NCI-H2107 (cell line): Measurements from ENCODE around the gene VPS18.

Experiments
- DNase-seq: peaks from one replicate; lab custom pipeline; 2025; lab: John Stamatoyannopoulos, UW

Gene VPS18

DNA sequence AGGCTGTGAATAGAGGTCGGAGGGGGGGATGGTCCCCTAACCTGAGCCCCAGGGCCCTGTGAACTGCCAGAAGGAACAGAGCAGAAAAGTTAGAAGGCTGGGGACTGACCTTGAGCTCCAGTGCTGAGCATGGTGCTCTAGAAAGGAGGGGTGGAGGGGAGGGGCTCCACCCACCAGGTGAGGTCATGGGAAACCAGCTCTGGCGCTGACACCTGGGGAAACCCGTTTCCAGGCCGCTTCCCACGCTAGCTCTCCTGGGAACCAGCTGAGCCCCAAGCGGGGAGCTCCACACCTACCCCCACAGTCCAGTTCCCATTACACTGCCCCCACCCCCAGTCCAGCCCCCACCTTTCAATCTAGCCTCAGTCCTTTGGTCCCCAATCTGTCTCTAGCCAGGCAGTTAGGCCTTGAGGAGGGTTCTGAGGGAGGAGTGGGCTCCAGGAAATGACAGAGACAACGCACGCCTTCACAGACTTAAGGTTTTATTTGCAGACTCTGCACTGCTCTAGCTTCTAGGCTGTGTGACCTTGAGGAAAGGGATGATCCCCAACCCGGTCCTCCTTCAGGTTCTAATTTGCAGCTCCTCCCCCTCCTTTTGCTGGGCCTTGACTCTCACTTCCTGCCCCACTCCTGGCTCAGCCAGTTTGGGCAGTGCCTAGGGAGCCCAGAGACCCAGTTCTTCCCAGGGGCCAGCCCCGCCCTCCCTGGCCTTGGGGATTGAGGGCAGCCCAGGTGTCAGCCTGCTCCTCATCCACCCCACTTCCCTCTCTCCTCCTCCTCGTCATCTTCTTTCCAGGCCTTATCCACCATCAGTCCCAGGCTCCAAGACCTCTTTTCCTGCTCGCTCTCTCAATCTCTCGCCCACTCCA is 22.3 kb upstream of the VPS18 start:
- no peak for DNase-seq

- DNase-seq, result no peak
These were observed 21.2 kb upstream of the VPS18 start for GRCh38 chr15:40872791-40873693.

DNA sequence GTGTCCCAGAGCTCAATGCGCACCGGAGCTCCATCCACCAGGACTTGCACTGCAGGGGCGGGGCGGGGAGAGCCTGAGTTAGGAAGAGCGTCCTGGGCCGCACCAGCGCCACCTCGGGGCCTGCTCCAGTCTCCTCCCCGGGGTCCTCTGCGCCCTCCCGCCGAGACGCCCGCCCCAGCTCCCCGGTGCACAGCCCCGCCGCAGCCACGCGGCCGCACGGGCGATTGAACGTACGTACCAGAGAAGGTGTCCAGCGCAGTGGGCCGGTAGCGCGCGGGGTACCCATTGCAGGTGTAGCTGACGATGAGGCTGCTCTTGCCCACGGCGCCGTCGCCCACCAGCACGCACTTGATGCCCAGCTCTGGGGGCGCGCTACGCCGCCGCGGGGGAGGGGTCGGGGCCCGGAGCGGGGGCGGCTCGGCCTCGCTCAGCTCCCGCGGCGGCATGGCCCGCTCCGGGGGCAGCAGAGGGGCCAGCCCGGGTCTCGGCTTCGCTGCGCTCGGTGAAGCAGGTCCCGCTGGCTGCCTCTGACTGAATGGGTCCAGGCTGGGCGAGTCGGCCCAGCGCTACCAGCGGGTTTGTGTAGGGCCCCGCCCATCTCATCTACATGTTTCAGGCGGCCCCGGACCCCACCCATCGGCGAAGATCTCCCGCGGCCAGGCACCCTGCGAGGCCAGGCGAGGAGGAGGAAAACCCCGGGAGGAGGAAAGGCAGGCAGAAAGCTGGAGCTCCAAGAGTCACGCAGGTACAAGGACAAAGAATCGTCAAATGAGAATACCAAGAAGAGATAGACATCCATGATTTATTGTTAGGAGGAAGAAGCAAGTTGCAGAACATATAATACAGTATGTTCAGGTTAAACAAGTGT is 20.3 kb upstream of the VPS18 start, which contains the start of gene RHOV:
TSS of gene RHOV (minus strand) at position 541 of the 868 bp plus-strand sequence. CDS start at position 446, 95 bp downstream.
- no peak for DNase-seq

DNA sequence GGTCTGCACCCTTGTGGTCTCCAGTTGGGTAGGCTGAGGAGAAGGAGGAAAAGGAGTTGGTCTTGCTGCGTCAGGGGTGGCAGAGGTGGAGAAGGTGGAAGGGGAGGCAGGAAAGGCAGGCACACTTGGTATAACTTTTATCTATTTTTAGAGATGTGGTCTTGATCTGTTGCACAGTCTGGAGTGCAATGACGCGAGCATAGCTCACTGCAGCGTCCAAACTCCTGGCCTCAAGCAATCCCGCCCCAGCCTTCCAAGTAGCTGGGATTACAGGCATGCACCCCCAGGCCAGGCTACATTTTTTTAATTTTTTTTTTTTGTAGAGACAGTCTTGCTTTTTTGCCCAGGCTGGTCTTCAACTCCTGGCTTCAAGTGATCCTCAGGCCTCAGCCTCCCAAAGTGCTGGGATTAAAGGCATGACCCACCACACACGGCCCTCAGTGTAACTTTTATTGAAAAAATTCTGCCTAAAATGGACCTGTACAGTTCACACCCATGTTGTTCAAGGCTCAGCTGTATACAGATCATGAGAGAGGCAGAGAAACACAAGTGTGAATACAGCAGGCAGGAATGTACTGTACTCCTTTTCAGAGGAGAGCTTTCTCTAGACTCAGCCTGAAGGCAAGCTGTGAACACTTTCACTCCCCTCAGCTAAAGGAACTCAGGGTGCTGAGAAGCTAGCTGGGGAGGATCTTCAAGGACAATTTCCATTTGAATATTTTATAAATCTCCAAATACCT is 18.1 kb upstream of the VPS18 start:
- DNase-seq, result no peak

DNA sequence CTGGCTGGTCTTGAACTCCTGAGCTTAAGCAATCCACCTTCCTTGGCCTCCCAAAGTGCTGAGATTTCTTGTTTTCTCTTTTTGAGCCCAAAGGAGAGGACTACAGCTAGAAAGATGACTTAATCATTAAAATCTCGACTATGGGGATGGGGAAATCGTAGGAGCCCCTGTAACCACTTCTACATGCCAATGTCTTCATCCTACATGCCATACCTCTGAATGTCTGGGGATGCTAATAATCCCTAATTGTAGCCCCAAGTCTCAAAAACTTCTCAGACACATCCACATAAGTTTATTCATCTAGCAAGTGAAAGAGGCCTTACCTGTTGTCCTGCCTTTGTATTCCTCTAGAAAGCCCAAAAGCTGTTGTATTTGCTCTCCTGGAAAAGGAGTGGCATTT is 16.6 kb upstream of the VPS18 start:
- no peak for DNase-seq

DNA sequence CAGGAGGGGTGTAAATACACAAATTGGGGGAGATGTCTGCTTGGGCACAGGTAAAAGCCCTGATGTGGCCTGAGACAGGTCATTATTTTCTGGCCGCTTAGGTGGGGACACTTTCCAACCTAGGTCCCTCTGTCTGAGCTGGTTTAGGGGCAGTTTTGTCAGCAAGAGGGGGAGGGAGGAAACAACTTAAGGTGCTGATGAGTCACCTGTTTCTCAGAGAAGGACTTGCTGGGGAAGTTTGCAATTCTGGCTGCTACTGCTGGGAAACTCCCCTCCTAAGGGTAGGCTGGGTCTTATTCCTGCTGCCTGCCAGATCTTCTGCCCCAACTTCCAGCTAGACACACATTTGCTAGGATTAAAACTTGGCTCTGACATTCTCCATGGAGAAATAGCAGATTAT is 15.5 kb upstream of the VPS18 start:
- DNase-seq, result no peak

GRCh38 chr15:40879609-40880008 is 14.6 kb upstream of the VPS18 start:
- DNase-seq, result no peak

- DNase-seq, result no peak
These were observed 12.9 kb upstream of the VPS18 start for GRCh38 chr15:40881351-40881750.

DNA sequence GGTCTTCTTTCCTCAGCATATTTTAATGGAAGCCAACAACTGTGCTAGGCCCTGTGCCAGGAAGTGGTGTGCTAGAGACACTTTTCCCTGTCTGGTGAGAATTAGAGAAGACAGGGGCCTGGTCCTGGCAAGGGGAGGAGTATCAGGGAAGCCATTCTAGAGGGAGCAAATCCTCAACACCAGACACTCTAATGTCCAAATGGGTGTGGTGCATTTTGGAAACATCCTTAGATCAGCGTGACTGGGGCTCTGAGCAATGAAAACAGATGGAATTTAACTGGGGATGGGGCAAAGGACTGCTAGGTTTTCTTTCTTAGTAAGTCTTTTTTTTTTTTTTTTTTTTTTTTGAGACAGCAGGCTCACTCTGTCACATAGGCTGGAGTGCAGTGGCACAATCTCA is 7.7 kb upstream of the VPS18 start:
- DNase-seq, result no peak

DNA sequence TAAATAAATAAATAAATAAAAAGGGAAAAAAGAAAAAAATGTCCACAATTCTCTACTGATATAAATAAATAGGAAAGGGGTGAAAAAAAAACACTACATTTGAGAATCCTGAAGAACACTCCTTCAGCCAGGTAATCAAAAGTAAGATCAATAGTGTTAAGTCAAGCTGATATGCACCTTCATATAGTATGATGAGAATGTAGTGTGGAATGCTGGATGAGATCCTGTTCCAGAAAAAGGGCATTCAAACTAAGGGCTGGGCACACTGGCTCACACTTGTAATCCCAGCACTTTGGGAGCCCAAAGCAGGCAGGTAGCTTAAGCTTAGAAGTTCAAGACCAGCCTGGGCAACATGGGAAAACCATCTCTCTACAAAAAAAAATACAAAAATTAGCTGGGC is 5.1 kb upstream of the VPS18 start:
- no peak for DNase-seq

DNA sequence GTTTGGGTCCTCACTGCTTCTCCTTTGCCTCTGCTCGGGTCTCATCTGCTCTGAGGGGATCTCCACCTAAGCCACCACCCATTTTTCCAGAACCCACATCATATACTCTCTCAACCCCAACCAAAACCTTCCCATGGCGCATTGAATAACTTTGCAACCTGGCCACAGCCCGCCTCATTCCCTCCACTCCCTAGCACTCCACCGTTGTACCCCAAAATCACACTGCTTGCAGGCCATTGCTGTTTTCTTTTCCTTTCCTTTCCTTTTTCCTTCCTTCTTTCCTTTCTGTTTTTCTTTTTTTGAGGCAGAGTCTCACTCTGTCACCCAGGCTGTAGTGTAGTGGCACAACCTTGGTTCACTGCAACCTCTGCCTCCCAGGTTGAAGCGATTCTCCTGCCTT is 3.1 kb upstream of the VPS18 start:
- DNase-seq, result no peak

DNA sequence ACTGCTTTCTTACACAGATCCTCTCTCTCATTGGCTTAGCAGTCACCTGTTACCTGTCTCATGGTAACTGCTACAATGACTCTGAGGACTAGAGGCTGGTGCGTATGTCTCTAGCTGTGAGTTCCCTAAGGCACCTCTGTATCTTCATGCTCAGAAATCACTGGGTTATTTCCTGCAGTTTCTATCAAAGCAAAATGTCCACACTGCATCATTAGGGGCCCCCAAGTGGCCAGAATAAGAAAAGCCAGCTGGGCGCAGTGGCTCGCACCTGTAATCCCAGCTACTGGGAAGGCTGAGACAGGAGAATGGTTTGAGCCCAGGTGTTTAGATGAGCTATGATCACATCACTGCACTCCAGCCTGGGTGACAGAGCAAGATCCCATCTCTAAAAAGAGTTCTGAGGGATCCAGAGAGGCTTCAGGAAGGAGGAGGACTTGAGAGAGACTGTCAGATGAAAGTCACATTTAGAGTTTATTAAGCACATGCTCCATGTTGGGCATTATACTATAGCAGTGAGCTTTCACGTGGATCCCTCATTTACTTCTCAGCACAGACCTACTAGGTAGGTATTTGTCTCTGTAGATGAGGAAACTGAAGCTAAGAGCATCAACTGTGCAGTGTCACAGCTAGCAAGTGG is 2.3 kb upstream of the VPS18 start:
- DNase-seq, result peak; percentile 30

DNA sequence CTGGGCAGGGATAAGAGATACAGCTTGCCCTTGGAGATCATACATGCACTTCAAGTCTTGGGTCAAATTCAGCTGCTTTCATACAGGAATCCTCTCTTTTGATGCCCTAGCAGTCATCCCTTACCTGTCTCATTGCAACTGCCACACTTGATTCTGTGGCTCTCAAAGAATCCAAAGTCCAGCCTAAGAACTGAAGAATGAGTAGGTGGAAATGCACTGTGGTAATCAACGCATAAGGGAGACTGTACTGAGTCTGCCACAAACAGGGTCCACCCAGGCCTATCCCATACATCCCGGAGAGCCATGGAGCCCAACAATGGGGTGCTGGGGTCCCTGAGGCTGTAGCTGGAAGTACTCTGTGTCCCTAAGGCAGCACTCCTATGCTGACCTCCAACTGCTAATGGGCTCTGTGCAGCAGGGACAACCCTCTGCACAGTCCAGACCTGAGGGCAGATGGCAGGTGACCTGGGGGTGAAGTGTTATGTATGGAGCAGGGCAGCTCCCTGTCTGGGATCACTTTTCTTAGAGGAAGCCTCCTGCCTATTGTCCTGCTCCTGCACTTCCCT is 1.7 kb upstream of the VPS18 start:
- no peak for DNase-seq

DNA sequence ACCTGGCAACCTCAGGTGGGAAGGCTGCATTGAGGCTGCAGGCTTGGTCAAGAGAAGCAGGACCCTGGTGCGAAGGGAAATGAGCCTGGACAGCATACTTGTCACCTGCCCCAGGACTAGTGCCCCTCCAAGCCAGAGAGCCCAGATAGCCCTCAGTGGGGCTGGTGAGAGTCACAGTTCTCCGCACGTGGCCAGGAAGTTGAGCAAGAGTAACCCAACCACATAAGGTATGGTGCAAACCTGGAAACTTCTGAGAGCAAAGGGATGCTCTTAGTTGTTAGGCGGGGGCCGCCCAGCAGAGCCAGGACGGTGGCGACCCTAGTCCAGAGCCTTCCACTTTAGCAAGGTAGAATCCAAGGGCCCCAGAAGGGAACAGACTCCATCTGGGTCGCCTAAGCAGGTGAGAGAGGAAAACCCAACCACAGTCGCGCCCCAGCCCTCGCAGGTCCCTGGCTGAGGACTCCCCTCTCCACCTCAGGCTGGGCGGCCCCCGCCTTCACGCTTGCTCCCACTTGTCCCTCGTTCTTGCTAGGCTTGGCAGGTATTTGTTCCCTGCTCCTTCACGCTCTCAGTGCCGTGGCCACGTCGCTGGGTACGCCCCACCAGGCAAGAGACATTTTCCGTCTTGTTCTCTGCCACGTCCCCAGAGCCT is 1.1 kb upstream of the VPS18 start:
- no peak for DNase-seq

DNA sequence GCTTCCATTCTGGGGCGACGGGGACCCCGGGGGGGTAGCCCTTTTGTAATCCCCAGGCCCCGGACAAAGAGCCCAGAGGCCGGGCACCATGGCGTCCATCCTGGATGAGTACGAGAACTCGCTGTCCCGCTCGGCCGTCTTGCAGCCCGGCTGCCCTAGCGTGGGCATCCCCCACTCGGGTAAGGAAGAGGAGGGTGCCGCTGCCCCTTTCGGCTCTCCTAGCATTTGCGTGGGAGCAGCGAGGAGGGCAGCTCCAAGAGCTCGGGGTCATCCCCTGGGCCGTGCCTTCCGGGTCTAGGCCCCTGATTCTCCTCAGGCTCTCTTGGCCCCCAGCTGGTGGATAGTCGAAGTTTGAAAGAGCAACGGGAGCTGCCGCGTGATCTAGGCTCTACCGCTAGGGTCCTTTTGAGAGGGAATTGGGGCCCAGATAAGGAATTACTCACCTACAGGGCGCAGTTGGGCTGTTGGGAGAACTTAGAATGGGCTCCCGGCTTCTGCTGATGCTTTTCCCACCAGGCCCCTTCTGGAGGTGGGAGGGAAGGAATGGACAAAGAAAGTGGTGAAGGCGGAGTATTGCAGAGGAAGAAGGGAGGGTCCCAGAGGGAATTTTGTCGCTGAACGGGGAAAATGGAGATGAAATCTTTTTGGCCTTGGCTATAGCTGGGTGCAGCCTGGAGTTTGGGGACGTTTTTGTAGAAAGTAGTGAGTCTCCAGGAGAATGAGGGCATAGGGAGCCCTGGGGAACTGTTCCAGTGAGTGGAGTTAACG is 615 bp downstream of the VPS18 start:
- no peak for DNase-seq

- DNase-seq, result no peak
These were observed 5.4 kb downstream of the VPS18 start for GRCh38 chr15:40899536-40900207.

DNA sequence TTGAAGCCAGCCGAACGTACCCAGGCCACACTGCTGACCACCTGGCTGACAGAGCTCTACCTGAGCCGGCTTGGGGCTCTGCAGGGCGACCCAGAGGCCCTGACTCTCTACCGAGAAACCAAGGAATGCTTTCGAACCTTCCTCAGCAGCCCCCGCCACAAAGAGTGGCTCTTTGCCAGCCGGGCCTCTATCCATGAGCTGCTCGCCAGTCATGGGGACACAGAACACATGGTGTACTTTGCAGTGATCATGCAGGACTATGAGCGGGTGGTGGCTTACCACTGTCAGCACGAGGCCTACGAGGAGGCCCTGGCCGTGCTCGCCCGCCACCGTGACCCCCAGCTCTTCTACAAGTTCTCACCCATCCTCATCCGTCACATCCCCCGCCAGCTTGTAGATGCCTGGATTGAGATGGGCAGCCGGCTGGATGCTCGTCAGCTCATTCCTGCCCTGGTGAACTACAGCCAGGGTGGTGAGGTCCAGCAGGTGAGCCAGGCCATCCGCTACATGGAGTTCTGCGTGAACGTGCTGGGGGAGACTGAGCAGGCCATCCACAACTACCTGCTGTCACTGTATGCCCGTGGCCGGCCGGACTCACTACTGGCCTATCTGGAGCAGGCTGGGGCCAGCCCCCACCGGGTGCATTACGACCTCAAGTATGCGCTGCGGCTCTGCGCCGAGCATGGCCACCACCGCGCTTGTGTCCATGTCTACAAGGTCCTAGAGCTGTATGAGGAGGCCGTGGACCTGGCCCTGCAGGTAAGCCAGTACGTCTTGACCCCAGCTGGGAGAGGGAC is 6.2 kb downstream of the VPS18 start:
- DNase-seq, result no peak

GRCh38 chr15:40901053-40901443 is 6.8 kb downstream of the VPS18 start:
- DNase-seq, result no peak
